Skin epidermis (tissue), 12 donors: ENCODE data around the gene TMUB2.

ENCODE experiments used
- H3K27ac ChIP-seq, 21 experiments: fragments of 200-600 bp; sonication (generic) in 11 of 21; one replicate each; pipeline ENCODE4 v1.5.0; 2020; ENCODE audit warnings: mild to moderate bottlenecking in 3 of 21, inconsistent platforms in 2 of 21, moderate library complexity in 2 of 21
- H3K4me3 ChIP-seq, 7 experiments: fragments of 200-600 bp; sonication (generic) in 2 of 7; one replicate each; pipeline ENCODE4 v1.5.0; 2020; ENCODE audit warnings: inconsistent platforms in 2 of 7, mild to moderate bottlenecking in 2 of 7, moderate library complexity in 1 of 7

Gene TMUB2

DNA sequence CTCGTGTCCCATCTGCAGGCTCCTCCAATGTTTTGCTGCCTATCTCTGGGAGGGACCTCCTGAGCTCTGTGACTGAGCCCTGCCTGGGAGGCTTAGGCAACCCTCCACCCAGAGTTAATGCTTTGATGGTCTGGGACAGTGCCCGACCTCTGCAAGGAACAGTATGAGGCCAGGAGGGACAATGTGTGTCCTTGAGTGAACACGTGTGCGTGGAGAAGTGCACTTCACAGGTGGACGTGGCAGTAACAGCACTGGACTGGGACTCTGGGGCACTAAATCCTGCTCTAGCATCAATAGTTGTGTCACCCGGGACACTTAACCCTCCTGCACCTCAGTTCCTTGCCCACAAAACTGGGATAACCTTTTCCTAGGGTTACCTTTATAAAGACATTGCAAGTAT is 28.1 kb downstream of the TMUB2 start:
- Histone ChIP-seq H3K27ac (peak overlapping the region in 1 of 21 experiments; percentile 100), H3K4me3 (no peak overlapping the region)

DNA sequence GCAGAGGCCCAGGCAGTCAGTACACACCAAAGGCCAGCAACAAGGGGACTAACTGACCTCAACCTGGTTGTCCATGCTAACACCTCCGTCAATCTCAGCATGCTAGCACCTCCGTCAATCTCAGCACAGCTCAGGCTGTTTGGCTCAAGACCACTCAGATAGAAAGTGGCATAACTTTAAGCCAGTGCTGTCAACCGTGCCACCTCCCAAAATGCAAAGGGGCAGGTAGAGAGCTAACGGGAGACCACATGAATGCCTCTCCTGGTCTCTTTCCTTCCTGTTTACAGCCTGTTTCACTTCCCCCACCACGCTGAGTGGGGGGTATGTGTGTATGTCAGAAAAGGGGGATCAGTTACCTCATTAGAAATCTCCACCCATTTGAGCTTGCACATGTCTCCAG is 29.4 kb downstream of the TMUB2 start:
- H3K4me3 ChIP-seq: no peak overlapping the region

DNA sequence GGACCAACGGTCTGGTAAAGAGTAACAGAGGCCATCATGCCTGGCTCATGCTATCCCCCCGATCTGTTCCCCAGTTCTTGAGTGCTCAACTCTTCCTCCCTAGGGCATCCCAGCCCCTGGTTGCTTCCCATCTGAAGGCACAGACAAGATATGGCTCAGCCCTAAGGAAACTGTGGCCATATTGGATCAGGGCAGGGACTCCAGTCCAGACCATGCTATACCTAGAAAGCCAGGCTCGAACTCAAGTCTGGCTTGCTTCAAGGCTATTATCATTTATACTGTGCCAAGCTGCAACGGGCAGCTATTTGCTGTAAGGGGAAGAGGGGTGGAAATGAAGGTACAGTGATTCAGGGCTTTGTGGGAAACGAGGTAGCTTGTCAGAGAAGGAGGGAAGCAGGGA is 29.9 kb downstream of the TMUB2 start:
- Histone ChIP-seq H3K27ac (peak overlapping the region in 8 of 21 experiments; percentile 4 to 100 (median 98)), H3K4me3 (no peak overlapping the region)

More for the DNA sequence above, 29.4 kb downstream of the TMUB2 start:
- H3K27ac ChIP-seq: peak overlapping the region in 6 of 21 experiments; percentile 4 to 100 (median 64)

DNA sequence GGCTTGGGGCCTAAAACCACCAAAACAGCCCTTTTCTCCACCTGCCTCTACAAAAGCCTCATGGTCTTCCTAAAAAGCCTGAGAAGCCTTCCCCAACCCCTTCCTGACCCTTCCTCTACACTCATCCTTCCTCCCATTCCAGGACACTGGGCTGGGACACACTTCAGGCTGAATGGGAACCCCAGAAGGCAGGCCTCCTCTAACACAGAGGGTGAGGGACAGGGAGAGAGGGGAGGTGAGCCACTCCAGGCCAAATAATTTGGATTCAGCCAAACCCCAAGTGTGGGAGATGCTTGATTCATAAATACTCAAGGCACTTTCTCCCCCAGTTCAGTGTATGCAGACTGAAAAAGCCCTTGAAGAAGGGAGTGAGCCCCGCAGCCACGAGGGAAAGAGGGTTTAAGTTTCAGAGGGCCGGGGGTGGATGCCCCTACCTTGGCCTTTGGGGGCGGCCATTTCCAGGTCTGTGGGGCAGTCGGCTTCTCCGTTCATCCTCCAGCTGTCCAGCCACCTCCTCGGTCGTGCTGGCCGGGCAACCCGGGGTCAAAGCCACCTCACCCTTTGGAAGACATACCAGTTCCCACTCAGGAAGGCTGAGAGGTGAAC is 31.1 kb downstream of the TMUB2 start:
- Histone ChIP-seq H3K27ac (peak overlapping the region; percentile 35 to 100 (median 99)), H3K4me3 (peak overlapping the region; percentile 76 to 94 (median 87))

DNA sequence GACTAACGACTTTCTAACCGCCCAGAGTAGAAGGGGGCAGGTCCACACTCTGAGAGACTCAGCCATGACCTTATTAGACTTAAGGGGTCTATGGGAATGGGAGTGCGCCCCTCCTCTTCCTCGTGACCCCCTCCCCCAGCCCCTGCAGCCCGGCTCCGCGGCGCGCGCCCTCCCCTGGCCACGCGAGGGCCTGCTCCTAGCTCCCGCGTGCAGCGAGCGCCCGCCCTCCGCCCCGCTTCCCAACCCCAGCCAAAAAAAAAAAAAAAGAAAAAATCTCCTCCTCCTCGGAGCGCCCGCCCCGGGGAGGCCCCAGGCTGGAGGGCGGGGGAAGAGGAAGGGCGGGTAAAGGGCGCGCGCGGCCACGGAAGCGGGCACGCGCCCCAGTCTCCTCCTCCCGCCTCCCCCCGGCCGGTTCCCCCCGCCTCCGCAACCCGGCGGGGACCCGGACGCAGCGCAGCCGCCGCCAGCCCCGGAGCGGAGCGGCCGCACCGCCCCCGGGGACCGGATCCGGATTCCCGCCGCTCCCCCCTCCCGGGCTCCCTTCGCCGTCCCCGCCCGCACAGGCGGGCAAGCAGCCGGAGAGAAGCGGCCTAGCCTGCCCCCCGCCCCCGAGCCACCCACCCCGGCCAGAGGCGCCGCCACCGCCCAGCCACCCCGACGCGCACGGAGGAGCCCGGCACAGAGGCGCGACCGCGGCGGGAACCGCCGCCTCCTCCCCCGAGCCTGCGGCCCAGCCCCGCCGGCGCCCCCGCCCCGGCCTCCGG is 31.8 kb downstream of the TMUB2 start:
- Histone ChIP-seq H3K27ac (peak overlapping the region; percentile 96 to 100 (median 99)), H3K4me3 (peak overlapping the region; percentile 76 to 94 (median 87))

DNA sequence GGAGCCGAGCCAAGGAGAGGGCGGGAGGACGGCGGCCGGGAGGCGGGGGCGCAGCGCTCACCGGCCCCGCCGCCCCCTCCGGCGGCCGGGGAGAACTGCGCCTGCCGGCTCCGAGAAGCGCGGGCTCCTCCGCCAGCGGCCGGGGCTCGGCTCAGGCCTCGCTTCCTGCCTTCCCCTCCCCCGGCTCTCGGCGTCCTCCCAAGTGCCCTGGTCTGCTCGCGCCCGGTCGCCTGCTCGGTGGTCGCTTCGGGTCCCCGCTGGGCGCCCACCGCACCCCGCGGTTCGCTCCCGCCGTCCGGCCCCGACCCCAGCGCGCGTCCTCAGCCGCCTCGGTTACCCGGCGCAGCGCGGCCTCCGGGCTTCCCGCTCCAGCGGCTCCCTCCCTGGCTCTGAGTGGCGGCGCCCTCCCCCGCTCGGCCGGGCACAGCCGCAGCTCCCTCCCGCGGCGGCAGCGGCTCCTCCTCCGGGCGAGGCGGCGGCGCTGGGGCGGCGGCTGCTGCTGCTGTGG is 32.4 kb downstream of the TMUB2 start:
- Histone ChIP-seq H3K27ac (peak overlapping the region; percentile 96 to 100 (median 99)), H3K4me3 (peak overlapping the region; percentile 76 to 94 (median 87))

DNA sequence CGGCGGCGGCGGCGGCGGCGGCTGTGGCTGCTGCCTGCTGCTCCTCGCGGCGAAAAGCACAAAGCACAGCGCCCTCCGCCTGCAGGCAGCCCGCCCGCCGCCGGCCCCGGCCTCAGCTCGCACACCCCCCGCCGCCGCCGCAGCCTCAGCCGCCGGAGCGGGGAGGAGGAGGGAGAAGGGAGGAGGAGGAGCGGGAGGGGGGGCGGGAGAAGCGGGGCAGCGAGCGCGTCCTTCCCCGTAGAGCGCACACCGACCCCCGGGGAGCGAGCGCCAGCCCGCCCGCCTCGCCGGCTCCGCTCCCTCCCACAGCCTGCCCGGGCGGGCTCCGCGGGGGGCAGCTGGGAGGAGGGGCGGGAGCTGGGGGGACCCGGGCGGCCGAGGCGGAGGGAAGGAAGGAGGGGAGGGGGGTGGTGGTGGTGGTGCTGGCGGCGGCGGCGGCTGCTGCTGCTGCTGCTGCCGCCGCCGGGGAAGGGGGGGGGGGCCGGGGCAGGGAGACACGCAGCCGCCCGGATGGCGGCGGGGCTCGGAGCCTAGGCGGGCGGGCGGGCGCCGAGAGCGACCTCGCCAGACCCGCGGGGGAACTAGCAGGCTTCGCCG is 32.9 kb downstream of the TMUB2 start, which contains the start of gene UBTF:
TSS of gene UBTF (minus strand) at position 60 of the 597 bp plus-strand sequence. CDS start 1,446 bp downstream, outside the sequence.
- H3K27ac ChIP-seq: peak within 1 kb of the TSS; percentile 96 to 100 (median 99)

DNA sequence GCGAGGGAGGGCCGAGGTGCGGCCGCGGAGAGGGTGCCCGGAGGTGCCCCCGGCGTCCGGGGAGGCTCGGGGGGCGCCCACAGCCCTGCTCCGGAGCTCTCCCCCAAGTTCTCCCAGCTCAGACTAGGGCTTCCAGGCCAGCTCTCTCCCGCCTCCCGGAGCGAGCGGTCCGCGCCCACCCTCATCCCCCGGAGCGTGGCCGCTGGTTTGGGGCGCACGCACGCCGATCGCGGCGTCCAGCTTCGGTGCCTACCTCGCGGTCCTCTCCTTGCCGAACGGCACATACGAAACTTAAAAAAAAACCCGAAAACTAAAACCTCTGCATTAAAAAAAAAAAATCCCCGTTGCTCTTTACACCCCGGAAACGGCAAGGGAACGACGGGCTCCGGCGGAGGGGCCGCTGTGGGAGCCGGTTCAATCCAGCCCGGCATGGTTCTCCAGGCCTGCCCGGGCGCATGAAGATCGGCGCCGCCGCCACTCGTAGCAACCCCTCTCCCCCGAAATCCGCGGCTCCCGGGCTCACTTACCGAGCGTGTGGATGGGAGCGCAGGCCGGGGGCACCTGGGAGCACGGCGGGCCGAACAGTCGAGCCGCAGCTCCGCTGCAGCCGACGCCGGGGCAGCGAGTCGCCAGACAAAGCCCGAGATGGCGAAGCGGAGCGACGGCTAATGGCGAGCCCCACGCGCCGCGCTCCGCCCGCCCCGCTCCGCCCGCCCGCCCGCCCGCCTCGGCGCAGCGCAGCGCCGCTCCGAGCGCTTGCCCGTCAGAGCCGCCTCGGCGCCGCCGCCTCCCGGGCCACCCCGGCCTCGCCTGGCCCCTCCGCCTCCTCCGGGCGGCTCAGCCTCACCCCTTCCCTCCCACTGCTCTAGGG is 33.7 kb downstream of the TMUB2 start:
- Histone ChIP-seq H3K27ac (peak overlapping the region; percentile 96 to 100 (median 99)), H3K4me3 (peak overlapping the region; percentile 76 to 94 (median 87))

More for the DNA sequence above, 32.9 kb downstream of the TMUB2 start, which contains the start of gene UBTF:
- peak within 1 kb of the TSS; percentile 76 to 94 (median 87) for H3K4me3 ChIP-seq

DNA sequence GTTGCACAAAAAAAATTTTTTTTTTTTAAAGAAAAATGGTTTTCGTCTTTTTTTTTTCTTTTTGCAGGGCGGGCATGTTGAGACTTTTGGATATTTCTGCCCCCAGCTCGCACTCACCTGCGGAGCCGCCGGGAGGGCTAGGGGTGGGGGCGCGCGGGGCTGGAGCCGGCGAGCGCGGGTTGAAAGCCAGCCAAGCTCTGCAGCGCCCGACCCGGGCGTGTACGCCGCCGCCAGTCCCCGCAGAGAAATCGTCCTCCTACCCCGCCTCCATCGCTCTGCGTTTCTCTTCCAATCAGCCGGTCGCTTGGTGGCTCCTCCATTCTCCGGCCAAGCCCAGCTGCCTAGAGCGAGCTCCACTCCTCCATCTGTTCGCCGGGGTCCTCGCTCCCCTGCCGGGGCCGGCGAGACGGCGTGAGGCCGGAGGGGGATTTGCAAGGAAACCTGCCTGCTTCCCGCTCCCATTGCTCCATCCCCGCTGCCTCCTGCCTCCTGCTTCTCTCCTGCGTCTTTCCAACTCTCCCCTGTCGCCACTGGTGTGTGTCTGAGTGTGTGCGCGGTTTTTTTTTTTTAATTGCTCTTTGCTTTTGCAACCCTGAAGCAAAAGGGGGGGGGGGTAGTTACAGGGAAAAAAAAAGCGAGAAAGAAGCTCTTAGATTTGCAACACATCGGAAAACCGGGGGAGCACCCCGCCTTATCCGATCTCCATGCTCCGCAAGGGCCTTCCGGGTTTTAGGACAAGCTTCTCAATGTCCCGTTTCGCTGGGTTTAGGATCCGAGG is 34.5 kb downstream of the TMUB2 start:
- Histone ChIP-seq H3K27ac (peak overlapping the region; percentile 96 to 100 (median 99)), H3K4me3 (peak overlapping the region; percentile 76 to 94 (median 87))

DNA sequence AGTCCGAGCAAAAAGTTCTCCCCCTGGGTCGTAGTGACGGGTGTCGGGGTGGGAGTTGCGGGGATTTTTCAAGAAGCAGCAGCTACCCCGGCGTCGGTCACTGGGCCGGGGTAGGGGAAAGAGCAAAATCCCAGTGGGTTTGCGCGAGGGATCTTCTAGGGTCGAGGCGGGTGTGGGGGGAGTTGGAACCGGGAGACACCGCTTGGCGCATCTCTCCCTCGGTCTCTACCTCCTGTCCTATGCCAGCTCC is 35.0 kb downstream of the TMUB2 start:
- peak overlapping the region in 20 of 21 experiments; percentile 96 to 100 (median 99) for H3K27ac ChIP-seq

DNA sequence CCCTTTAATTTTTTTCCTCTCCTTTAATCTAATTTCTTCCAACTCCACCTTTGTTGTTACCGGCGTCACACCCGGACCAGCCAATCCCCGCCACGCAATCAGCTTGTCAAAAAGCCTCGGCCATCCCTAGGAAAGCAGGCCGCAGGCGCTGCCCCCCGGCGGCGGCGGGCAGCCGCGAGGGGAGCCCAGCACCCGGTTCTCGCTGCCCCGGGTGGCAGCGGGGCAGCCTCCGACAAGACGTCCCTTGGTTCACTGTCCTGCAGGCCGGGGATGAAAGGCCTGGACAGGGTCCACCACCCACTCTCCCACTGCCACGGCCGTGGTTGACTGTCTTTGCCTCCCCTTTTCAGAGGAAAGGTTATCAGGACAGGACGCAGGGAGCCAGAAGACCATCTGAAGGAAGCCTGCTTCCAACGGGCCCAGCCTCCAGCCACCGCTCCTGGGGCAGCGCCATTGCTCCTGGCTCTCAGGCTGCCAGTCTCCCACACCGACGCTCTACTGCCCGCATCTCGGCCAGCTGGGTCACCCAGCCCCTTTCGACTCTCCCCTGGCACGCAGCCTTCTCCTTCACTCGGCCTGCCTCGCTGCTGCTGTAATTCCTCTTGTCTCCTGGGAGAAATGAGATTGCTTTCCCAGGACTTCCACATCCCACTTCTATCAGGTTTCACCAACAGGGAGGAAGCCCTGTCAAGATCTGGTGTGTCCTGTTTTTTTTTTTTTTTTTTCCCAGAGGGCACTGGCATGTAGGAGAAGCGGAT is 35.5 kb downstream of the TMUB2 start:
- H3K4me3 ChIP-seq: peak overlapping the region; percentile 76 to 94 (median 87)
- H3K27ac ChIP-seq: peak overlapping the region in 20 of 21 experiments; percentile 96 to 100 (median 99)

More for the DNA sequence above, 35.0 kb downstream of the TMUB2 start:
- H3K4me3 ChIP-seq: peak overlapping the region; percentile 76 to 94 (median 87)

DNA sequence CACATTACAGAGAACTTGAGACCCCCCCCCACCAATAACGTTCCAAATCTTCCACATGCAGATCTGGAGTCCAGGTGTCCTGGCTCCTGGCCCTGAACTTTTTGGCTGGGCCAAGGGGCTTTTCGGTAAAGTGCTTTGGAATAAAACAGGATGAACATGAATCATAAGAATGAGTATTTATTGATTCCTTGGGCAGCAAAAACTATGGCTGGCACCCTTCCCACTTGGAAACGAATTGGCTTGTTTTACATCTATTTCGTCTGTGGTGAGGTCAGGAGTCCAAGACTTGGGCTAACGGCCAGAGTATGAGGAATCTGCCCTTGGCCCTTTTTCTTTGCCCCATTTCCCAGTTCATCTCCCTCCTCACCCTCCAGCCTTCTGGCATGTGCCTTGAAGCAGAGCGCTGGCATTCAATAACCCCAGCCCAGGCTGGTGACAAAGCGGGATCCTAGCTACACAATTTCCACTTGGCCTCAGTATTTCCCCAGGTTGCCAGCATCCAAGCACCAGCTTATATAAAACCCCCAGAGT is 36.8 kb downstream of the TMUB2 start:
- Histone ChIP-seq H3K27ac (peak overlapping the region in 7 of 21 experiments; percentile 9 to 100 (median 98)), H3K4me3 (no peak overlapping the region)

DNA sequence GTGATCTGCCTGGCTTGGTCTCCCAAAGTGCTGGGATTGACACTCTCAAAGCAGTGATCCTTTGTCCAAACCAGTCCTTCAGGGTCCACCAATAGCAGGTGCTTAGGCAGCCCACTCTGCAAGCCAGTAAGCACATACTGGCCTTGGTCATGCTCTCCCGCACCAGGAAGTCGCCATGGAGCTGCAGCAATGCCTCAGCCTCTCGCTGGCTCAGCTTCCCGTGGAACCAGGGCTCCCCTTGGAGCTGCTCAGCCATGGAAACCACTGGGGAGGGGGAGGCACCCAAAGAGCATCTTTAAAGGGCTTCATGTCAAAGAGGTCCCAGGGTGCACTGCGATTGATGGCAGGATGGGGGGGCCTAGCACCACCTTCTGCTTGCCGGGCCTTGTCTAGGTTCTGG is 42.3 kb downstream of the TMUB2 start:
- Histone ChIP-seq H3K4me3 (no peak overlapping the region), H3K27ac (no peak overlapping the region)

DNA sequence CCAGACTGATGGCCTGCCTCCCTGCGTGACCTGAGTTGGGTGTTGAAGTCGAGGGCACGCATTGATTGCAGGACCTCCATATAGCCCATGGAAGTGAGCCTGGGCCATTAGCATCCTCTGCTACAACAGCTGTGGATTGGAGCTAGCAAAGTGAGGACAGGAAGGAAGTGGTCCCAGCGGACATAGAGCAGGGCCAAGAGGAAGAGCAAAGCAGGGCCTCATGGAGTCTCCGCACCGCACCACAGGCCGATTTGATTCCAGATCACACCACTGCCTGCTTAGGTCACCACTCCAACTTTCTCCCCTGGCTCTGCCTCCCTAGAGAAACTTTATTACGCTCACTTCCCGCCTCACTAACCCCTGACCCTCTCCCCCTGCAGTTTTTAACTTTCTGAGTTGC is 43.4 kb downstream of the TMUB2 start:
- H3K4me3 ChIP-seq: no peak overlapping the region
- H3K27ac ChIP-seq: no peak overlapping the region

DNA sequence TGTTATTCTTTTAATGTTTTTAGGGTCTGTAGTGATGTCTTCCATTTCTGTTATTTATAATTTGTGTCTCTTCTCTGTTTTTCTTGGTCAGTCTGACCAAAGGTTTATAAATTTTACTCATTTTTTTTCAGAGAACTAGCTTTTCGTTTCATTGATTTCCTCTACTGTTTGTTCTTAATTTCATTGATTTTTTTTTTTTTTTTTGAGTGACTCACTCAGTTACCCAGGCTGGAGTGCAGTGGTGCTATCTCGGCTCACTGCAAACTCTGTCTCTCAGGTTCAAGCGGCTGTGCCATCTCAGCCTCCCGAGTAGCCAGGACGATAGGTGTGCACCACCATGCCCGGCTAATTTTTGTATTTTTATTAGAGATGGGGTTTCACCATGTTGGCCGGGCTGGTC is 45.3 kb downstream of the TMUB2 start:
- no peak overlapping the region for H3K27ac ChIP-seq
- no peak overlapping the region for H3K4me3 ChIP-seq

DNA sequence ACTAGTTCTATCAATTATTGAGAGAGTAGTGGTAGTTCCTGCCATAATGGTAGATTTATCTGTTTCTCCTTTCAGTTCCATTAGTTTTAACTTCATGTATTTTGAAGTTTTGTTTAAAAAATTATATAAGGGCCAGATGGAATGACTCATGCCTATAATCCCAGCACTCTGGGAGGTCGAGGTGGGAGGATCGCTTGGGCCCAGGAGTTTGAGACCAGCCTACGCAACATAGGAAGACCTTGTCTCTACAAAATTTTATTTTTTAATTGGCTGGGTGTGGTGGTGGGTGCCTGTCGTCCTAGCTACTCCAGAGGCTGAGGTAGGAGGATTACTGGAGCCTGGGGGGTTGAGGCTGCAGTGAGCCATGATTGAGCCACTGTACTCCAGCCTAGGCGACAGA is 46.8 kb downstream of the TMUB2 start:
- Histone ChIP-seq H3K27ac (no peak overlapping the region), H3K4me3 (no peak overlapping the region)

DNA sequence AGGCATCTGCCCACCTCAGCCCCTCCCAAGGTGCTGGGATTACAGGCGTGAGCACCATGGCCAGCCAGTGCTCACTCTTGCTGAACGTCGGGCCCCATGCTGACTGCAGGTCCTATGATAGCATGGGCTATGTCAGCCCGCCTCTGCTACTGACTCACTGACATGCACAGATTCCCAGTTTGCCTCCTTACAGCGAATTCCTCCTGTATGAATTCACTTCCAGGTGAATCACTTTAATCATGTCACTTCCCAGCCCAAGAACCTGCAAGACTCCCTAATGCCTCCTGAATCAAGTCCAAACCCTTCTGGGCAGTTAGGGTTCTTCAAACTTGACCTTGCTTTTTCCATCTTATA is 48.8 kb downstream of the TMUB2 start:
- Histone ChIP-seq H3K27ac (no peak overlapping the region), H3K4me3 (no peak overlapping the region)

DNA sequence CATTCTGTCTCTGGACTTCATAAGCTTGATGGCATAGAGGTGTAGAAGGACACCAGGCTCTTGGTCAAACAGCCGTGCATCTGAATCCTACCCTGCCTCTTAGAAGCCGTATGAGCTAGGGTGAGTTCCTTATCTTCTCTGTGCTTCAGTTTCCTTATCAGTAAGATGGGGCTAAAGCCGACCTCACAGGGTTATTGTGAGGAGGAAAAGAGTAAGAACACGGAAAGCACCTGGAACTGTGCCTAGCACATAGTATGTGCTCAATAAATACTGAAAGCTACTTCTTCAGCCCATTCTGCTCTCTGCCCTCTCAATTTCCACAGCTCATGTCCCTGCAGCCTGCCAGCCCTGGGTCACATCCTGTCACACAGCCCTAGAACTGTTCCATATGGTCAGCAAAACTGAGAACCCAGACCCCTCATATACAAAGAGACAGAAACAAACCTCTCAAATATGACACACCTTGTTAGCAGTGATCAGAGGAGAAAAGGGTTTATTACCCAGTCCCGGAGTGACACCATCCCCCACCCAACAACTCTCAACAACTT is 49.7 kb downstream of the TMUB2 start:
- no peak overlapping the region for H3K4me3 ChIP-seq
- H3K27ac ChIP-seq: no peak overlapping the region
